OCI-LY3 (cell line): ENCODE results near the gene UBE4A.

Source experiments
- H2AFZ ChIP-seq: fragments of 200-600, 300-600 bp; shearing (Covaris generic); 2 replicates; pipeline ENCODE4 v1.6.0; 2014; ENCODE audit warnings: antibody characterized with exemption, low read depth, low read length
- H3K27ac ChIP-seq: fragments of 200-600, 300-600 bp; sonication (generic); 2 replicates; pipeline ENCODE4 v1.5.1; 2014; ENCODE audit warnings: mild to moderate bottlenecking, low read length, moderate library complexity, mixed read lengths
- H3K27me3 ChIP-seq: fragments of 200-600, 300-600 bp; sonication (generic); 2 replicates; pipeline ENCODE4 v1.6.1; 2014; ENCODE audit warnings: low read depth, low read length, mixed read lengths
- H3K36me3 ChIP-seq: fragments of 200-600, 300-600 bp; sonication (generic); replicated peaks from 2 replicates; pipeline ENCODE3; 2014; ENCODE audit warnings: low read depth, low read length, mixed read lengths
- H3K4me1 ChIP-seq: fragments of 300-600, 200-600 bp; sonication (generic); 2 replicates; pipeline ENCODE4 v1.6.1; 2014; ENCODE audit warnings: low read length, mixed read lengths
- H3K4me2 ChIP-seq: fragments of 200-600, 300-600 bp; sonication (generic); 2 replicates; pipeline ENCODE4 v1.6.1; 2014; ENCODE audit warnings: low read length, mixed read lengths
- H3K4me3 ChIP-seq: fragments of 300-600, 200-600 bp; sonication (generic); 2 replicates; pipeline ENCODE4 v1.5.1; 2014; ENCODE audit warnings: antibody characterized with exemption, mild to moderate bottlenecking, low read length, moderate library complexity
- H3K79me2 ChIP-seq: fragments of 300-600, 200-600 bp; shearing (Covaris generic); 2 replicates; pipeline ENCODE4 v1.6.1; 2014; ENCODE audit warnings: mild to moderate bottlenecking, low read length, mixed read lengths
- H3K9ac ChIP-seq: fragments of 300-600, 200-600 bp; shearing (Covaris generic); 2 replicates; pipeline ENCODE4 v1.6.0; 2014; ENCODE audit warnings: mild to moderate bottlenecking, low read length, moderate library complexity
- H3K9me3 ChIP-seq: fragments of 200-600, 300-600 bp; shearing (Covaris generic); 2 replicates; pipeline ENCODE4 v1.6.1; 2014; ENCODE audit warnings: low read length, mixed read lengths; ENCODE audit not compliant: insufficient read depth
- H4K20me1 ChIP-seq: fragments of 200-600, 300-600 bp; sonication (generic); 2 replicates; pipeline ENCODE4 v1.6.1; 2016; ENCODE audit warnings: low read length, mixed read lengths; ENCODE audit not compliant: insufficient read depth
- CTCF ChIP-seq: fragments of 200-600, 300-600 bp; sonication (generic); IDR thresholded peaks from 2 replicates; pipeline ENCODE4 v1.5.1; 2014; ENCODE audit warnings: antibody characterized with exemption, low read length, low read depth
- EZH2phosphoT487 ChIP-seq: fragments of 200-600 bp; shearing (Covaris generic); IDR thresholded peaks from 2 replicates; pipeline ENCODE4 v1.6.1; 2018; ENCODE audit warnings: antibody characterized with exemption, mixed run types, low read depth

The UBE4A gene

GRCh38 chr11:118338637-118339061 lies 20.8 kb upstream of the UBE4A start:
- no peak overlapping the region for H3K9ac ChIP-seq
- no peaks in the 10 kb centered on the region for H3K79me2 ChIP-seq
- no peak overlapping the region for H3K4me3 ChIP-seq
- H3K4me2 ChIP-seq, result no peak overlapping the region
- TF ChIP-seq EZH2phosphoT487 (no peak), CTCF (no peak)
- no peak overlapping the region for H3K27ac ChIP-seq
- no peaks in the 10 kb centered on the region for H4K20me1 ChIP-seq
- H3K36me3 ChIP-seq, result no peaks in the 10 kb centered on the region
- no peaks in the 10 kb centered on the region for H3K9me3 ChIP-seq
- no peaks in the 10 kb centered on the region for H3K27me3 ChIP-seq
- H2AFZ ChIP-seq, result no peak overlapping the region
- H3K4me1 ChIP-seq, result peaks cover 2% of the 10 kb centered on the region; the same call in 1 of the 2 replicates

GRCh38 chr11:118339281-118339961 lies 20.0 kb upstream of the UBE4A start:
- no peaks in the 10 kb centered on the region for H4K20me1 ChIP-seq
- H3K9me3 ChIP-seq, result no peaks in the 10 kb centered on the region
- no peaks in the 10 kb centered on the region for H3K79me2 ChIP-seq
- H3K36me3 ChIP-seq, result no peaks in the 10 kb centered on the region
- peaks cover 2% of the 10 kb centered on the region; the same call in 1 of the 2 replicates for H3K4me1 ChIP-seq
- no peaks in the 10 kb centered on the region for H3K27me3 ChIP-seq
- H3K4me3 ChIP-seq, result no peak overlapping the region
- no peak overlapping the region for H3K4me2 ChIP-seq
- H3K27ac ChIP-seq, result no peak overlapping the region
- no peak overlapping the region for H2AFZ ChIP-seq
- no peak overlapping the region for H3K9ac ChIP-seq
- TF ChIP-seq EZH2phosphoT487 (no peak), CTCF (no peak)

GRCh38 chr11:118340449-118340848 lies 19.0 kb upstream of the UBE4A start:
- H3K9ac ChIP-seq, result no peak overlapping the region
- peaks cover 2% of the 10 kb centered on the region; the same call in 1 of the 2 replicates for H3K27me3 ChIP-seq
- no peaks in the 10 kb centered on the region for H3K9me3 ChIP-seq
- H3K79me2 ChIP-seq, result no peaks in the 10 kb centered on the region
- no peaks in the 10 kb centered on the region for H4K20me1 ChIP-seq
- H3K27ac ChIP-seq, result no peak overlapping the region
- H3K4me1 ChIP-seq, result peaks cover 2% of the 10 kb centered on the region; the same call in 1 of the 2 replicates
- no peak overlapping the region for H3K4me3 ChIP-seq
- no peaks in the 10 kb centered on the region for H3K36me3 ChIP-seq
- no peak overlapping the region for H2AFZ ChIP-seq
- no peak overlapping the region for H3K4me2 ChIP-seq
- TF ChIP-seq EZH2phosphoT487 (no peak), CTCF (no peak)

- no peak overlapping the region for H3K4me2 ChIP-seq
- peaks cover 4% of the 10 kb centered on the region; the same call in 1 of the 2 replicates for H3K27me3 ChIP-seq
- no peak overlapping the region for H2AFZ ChIP-seq
- no peak overlapping the region for H3K4me3 ChIP-seq
- no peaks in the 10 kb centered on the region for H4K20me1 ChIP-seq
- no peak overlapping the region for H3K9ac ChIP-seq
- H3K27ac ChIP-seq, result no peak overlapping the region
- no peaks in the 10 kb centered on the region for H3K79me2 ChIP-seq
- H3K9me3 ChIP-seq, result no peaks in the 10 kb centered on the region
- no peaks in the 10 kb centered on the region for H3K36me3 ChIP-seq
- TF ChIP-seq EZH2phosphoT487 (no peak), CTCF (no peak)
- H3K4me1 ChIP-seq, result peaks cover 2% of the 10 kb centered on the region; the same call in 1 of the 2 replicates
Observed at GRCh38 chr11:118341261-118341660, 18.1 kb upstream of the UBE4A start.
